ENCODE data around the gene ITPR3. TPM values are rescaled to one million over a fixed set of nuclear protein-coding genes. Genes with fewer than 3 reads are reported as not detected.

ITPR3 gene
- total RNA-seq, 2 experiments from 2014 or later, result 56.6 to 83.5 TPM

DNA sequence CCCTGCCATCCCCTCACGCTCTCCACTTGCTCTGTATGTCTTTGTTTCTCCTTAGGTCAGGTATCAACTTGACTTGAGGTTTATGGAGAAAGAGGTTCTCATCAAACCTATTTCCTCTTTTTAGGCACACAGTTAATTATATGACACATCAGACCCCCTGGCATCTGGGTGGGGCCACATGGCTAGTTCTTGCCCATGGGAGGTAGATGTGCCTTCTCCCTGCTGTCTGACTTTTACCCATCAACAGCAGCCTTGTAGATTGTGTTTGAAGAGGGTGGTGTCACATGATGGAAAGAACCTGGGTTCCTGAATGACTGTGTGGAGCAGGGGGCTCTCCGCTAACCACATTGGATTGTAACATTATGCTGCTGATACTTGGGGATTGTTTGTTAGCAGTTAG, 97.6 kb downstream of the ITPR3 start:
- H3K4me1 ChIP-seq (ENCODE audit: insufficient read depth, low read length, poor library complexity, severe bottlenecking), result peaks cover 5% of the 10 kb centered on the region
- no peaks in the 10 kb centered on the region for H3K9me2 ChIP-seq (ENCODE audit: insufficient read depth, low read length)
- ChIA-PET POLR2A (interaction anchor here (0.5 kb wide), 1 partner anchor 84 kb away, joined by 3 read pairs; no protein-coding TSS in a partner anchor), CTCF (ENCODE audit: unreplicated experiment) (no interaction called here)
- no peaks in the 10 kb centered on the region for H4K20me1 ChIP-seq (ENCODE audit: insufficient read depth, low read length)
- H3K4me3 ChIP-seq (ENCODE audit: low read depth, low read length, poor library complexity, severe bottlenecking), result no peak overlapping the region
- H2AFZ ChIP-seq (ENCODE audit: low read length), result no peak overlapping the region
- no peak overlapping the region for H3K4me2 ChIP-seq (ENCODE audit: low read length)
- intact Hi-C loops (cut with micrococcal nuclease; ENCODE audit: unreplicated experiment), result no loop called here
- no peaks in the 10 kb centered on the region for H3K79me2 ChIP-seq (ENCODE audit: insufficient read depth, low read depth, low read length)
- TF ChIP-seq CTCF (conservative IDR thresholded peaks at IDR 0.05; ENCODE audit: low read length) (no peak), EZH2phosphoT487 (IDR thresholded peaks at IDR 0.05; ENCODE audit: borderline replicate concordance, low read depth, low read length) (no peak)
- no peak for DNase-seq (ENCODE audit: low spot score)
- H3K9me3 ChIP-seq (ENCODE audit: low read length), result no peaks in the 10 kb centered on the region
- no peaks in the 10 kb centered on the region for H3K36me3 ChIP-seq (ENCODE audit: insufficient read depth, low read length)
- BruUV-seq (replicated peaks), result no TSS peak
- no peak overlapping the region for H3K27ac ChIP-seq (ENCODE audit: low read depth, low read length, poor library complexity, severe bottlenecking)

- no peaks in the 10 kb centered on the region for H3K36me3 ChIP-seq (ENCODE audit: insufficient read depth, low read length)
- H3K79me2 ChIP-seq (ENCODE audit: insufficient read depth, low read depth, low read length), result no peaks in the 10 kb centered on the region
- H3K9me3 ChIP-seq (ENCODE audit: low read length), result no peaks in the 10 kb centered on the region
- no peaks in the 10 kb centered on the region for H3K9me2 ChIP-seq (ENCODE audit: insufficient read depth, low read length)
- DNase-seq (ENCODE audit: low spot score), result no peak
- no peak overlapping the region for H3K4me2 ChIP-seq (ENCODE audit: low read length)
- H4K20me1 ChIP-seq (ENCODE audit: insufficient read depth, low read length), result no peaks in the 10 kb centered on the region
- H3K4me1 ChIP-seq (ENCODE audit: insufficient read depth, low read length, poor library complexity, severe bottlenecking), result peaks cover 5% of the 10 kb centered on the region
- H2AFZ ChIP-seq (ENCODE audit: low read length), result no peak overlapping the region
- POLR2A ChIA-PET, result interaction anchor here (0.6 kb wide), 1 partner anchor 94 kb away, joined by 3 read pairs; no protein-coding TSS in a partner anchor
- CTCF ChIA-PET (ENCODE audit: unreplicated experiment), result interaction anchor here (1.0 kb wide), 1 partner anchor 8 kb away, joined by 3 read pairs; no protein-coding TSS in a partner anchor
- H3K27ac ChIP-seq (ENCODE audit: low read depth, low read length, poor library complexity, severe bottlenecking), result no peak overlapping the region
- no TSS peak for BruUV-seq (replicated peaks)
- no peak for TF ChIP-seq EZH2phosphoT487 (IDR thresholded peaks at IDR 0.05; ENCODE audit: borderline replicate concordance, low read depth, low read length)
- TF ChIP-seq CTCF (conservative IDR thresholded peaks at IDR 0.05; ENCODE audit: low read length), result no peak
- H3K4me3 ChIP-seq (ENCODE audit: low read depth, low read length, poor library complexity, severe bottlenecking), result no peak overlapping the region
- intact Hi-C loops (cut with micrococcal nuclease; ENCODE audit: unreplicated experiment), result no loop called here
Observed at GRCh38 chr6:33719326-33719987, 98.3 kb downstream of the ITPR3 start.

DNA sequence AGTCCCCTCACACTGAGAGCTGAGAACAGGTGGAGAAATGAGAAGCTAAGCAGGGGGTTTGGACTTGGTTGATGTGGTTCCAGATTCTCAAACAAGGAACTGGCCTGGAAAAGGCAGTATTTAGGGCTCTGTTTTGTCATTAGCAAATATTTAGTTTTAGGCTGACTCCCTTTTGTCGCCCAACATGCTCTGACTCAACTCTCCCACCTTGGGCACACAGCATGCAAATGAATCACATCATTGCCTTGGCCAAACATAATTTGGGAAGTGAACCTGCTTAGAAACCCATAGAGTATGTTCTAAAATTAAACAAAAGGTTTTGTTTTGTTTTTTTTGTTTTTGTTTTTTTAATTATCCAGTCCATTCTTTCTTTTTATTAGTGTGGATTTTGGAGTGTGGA, 99.9 kb downstream of the ITPR3 start:
- Histone ChIP-seq H3K4me3 (ENCODE audit: low read depth, low read length, poor library complexity, severe bottlenecking) (no peak overlapping the region), H3K4me2 (ENCODE audit: low read length) (no peak overlapping the region), H3K79me2 (ENCODE audit: insufficient read depth, low read depth, low read length) (no peaks in the 10 kb centered on the region), H3K4me1 (ENCODE audit: insufficient read depth, low read length, poor library complexity, severe bottlenecking) (peaks cover 5% of the 10 kb centered on the region), H3K36me3 (ENCODE audit: insufficient read depth, low read length) (no peaks in the 10 kb centered on the region), H4K20me1 (ENCODE audit: insufficient read depth, low read length) (no peaks in the 10 kb centered on the region), H3K9me3 (ENCODE audit: low read length) (no peaks in the 10 kb centered on the region), H3K9me2 (ENCODE audit: insufficient read depth, low read length) (no peaks in the 10 kb centered on the region), H2AFZ (ENCODE audit: low read length) (no peak overlapping the region), H3K27ac (ENCODE audit: low read depth, low read length, poor library complexity, severe bottlenecking) (no peak overlapping the region)
- BruUV-seq (replicated peaks), result no TSS peak
- ChIA-PET POLR2A (no interaction called here), CTCF (ENCODE audit: unreplicated experiment) (interaction anchor here (0.6 kb wide), 1 partner anchor 12 kb away, joined by 5 read pairs; no protein-coding TSS in a partner anchor)
- intact Hi-C loops (cut with micrococcal nuclease; ENCODE audit: unreplicated experiment), result no loop called here
- no peak for TF ChIP-seq CTCF (conservative IDR thresholded peaks at IDR 0.05; ENCODE audit: low read length)
- no peak for TF ChIP-seq EZH2phosphoT487 (IDR thresholded peaks at IDR 0.05; ENCODE audit: borderline replicate concordance, low read depth, low read length)
- no peak for DNase-seq (ENCODE audit: low spot score)
